Left ventricle myocardium inferior (tissue), 1 donor: ENCODE results near the gene MDM1. TPM values are rescaled to one million over a fixed set of nuclear protein-coding genes. Genes with fewer than 3 reads are reported as not detected.

ENCODE experiments used
- DNase-seq: peaks from one replicate; pipeline ENCODE4 v3.0.0-alpha.2; 2020
- H3K27ac ChIP-seq: fragments of 200-600 bp; replicated peaks from 2 replicates; pipeline ENCODE4 v1.8.0; 2021
- H3K27me3 ChIP-seq: fragments of 200-600 bp; 2 replicates; pipeline ENCODE4 v1.8.0; 2021; ENCODE audit warnings: low read depth
- H3K36me3 ChIP-seq: fragments of 200-600 bp; 2 replicates; pipeline ENCODE4 v1.8.0; 2021
- H3K4me1 ChIP-seq: fragments of 200-600 bp; 2 replicates; pipeline ENCODE4 v1.8.0; 2021
- H3K4me3 ChIP-seq: fragments of 200-600 bp; 2 replicates; pipeline ENCODE4 v1.8.0; 2021; ENCODE audit warnings: mild to moderate bottlenecking, moderate library complexity
- H3K9me3 ChIP-seq: fragments of 200-600 bp; replicated peaks from 2 replicates; pipeline ENCODE4 v1.8.0; 2021
- CTCF ChIP-seq: fragments of 200-600 bp; IDR thresholded peaks from 2 replicates; pipeline ENCODE4 v1.8.0; 2021; ENCODE audit warnings: antibody characterized with exemption, mild to moderate bottlenecking, borderline replicate concordance
- intact Hi-C: fragments of 100-400 bp; cut with micrococcal nuclease; formaldehyde crosslinking; loops from one replicate; pipeline ENCODE4 v1.11.0; 2022
- total RNA-seq: library from RNA; stranded (reverse); fragmentation: NEBNext Ultra II Directional; extraction: Animal tissue kit (Norgen Biotek cat#: 25700); gene quantifications from one replicate; pipeline ENCODE4 v1.2.1, GENCODE V29; 2021
- donor health status: DM: no; HTN: yes; CAD: no; lungs with severe emphysema.

MDM1 gene
- total RNA-seq, 1 donor from 2014 or later, result 7.8 TPM

GRCh38 chr12:68331500-68331868 is 678 bp downstream of the MDM1 start:
- H3K27ac ChIP-seq, result peak overlapping the region; percentile 59
- DNase-seq, result no peak
- H3K36me3 ChIP-seq, result peaks cover 5% of the 10 kb centered on the region
- no peaks in the 10 kb centered on the region for H3K27me3 ChIP-seq
- H3K4me1 ChIP-seq, result peaks cover 18% of the 10 kb centered on the region
- intact Hi-C loops, result no loop called here
- no peak for TF ChIP-seq CTCF
- H3K4me3 ChIP-seq, result peak overlapping the region; percentile 93
- H3K9me3 ChIP-seq, result no peaks in the 10 kb centered on the region

GRCh38 chr12:68327896-68328295 is 4.3 kb downstream of the MDM1 start:
- H3K27me3 ChIP-seq, result no peaks in the 10 kb centered on the region
- peaks cover 12% of the 10 kb centered on the region for H3K36me3 ChIP-seq
- no peak overlapping the region for H3K4me3 ChIP-seq
- no peak for DNase-seq
- H3K4me1 ChIP-seq, result peaks cover 17% of the 10 kb centered on the region
- no peak overlapping the region for H3K27ac ChIP-seq
- H3K9me3 ChIP-seq, result no peaks in the 10 kb centered on the region
- intact Hi-C loops, result no loop called here
- no peak for TF ChIP-seq CTCF

GRCh38 chr12:68326716-68327115 is 5.4 kb downstream of the MDM1 start:
- intact Hi-C loops, result no loop called here
- no peak overlapping the region for H3K27ac ChIP-seq

GRCh38 chr12:68325966-68326365 is 6.2 kb downstream of the MDM1 start:
- Histone ChIP-seq H3K9me3 (no peaks in the 10 kb centered on the region), H3K27ac (no peak overlapping the region), H3K36me3 (peaks cover 12% of the 10 kb centered on the region), H3K4me3 (no peak overlapping the region), H3K27me3 (no peaks in the 10 kb centered on the region), H3K4me1 (peaks cover 6% of the 10 kb centered on the region)
- intact Hi-C loops, result no loop called here
- no peak for DNase-seq
- no peak for TF ChIP-seq CTCF

More at GRCh38 chr12:68326716-68327115, 5.4 kb downstream of the MDM1 start:
- no peak for TF ChIP-seq CTCF
- Histone ChIP-seq H3K9me3 (no peaks in the 10 kb centered on the region), H3K27me3 (no peaks in the 10 kb centered on the region), H3K4me1 (peaks cover 9% of the 10 kb centered on the region), H3K4me3 (no peak overlapping the region), H3K36me3 (peaks cover 12% of the 10 kb centered on the region)
- DNase-seq, result no peak

GRCh38 chr12:68324531-68324930 is 7.6 kb downstream of the MDM1 start:
- H3K4me3 ChIP-seq, result no peak overlapping the region
- peaks cover 17% of the 10 kb centered on the region for H3K4me1 ChIP-seq
- H3K27ac ChIP-seq, result no peak overlapping the region
- TF ChIP-seq CTCF, result no peak
- no peaks in the 10 kb centered on the region for H3K9me3 ChIP-seq
- DNase-seq, result no peak
- H3K27me3 ChIP-seq, result no peaks in the 10 kb centered on the region
- intact Hi-C loops, result no loop called here
- peaks cover 12% of the 10 kb centered on the region for H3K36me3 ChIP-seq

GRCh38 chr12:68321140-68321539 is 11.0 kb downstream of the MDM1 start:
- Histone ChIP-seq H3K27me3 (no peaks in the 10 kb centered on the region), H3K4me1 (peaks cover 20% of the 10 kb centered on the region), H3K9me3 (no peaks in the 10 kb centered on the region), H3K36me3 (peaks cover 4% of the 10 kb centered on the region), H3K27ac (no peak overlapping the region), H3K4me3 (no peak overlapping the region)
- intact Hi-C loops, result no loop called here
- TF ChIP-seq CTCF, result no peak
- DNase-seq, result no peak
